C4-2B (cell line): Measurements from ENCODE around the gene ACAD11.

Experiments
- H3K27ac ChIP-seq: fragments of 450-650 bp; 2 replicates; pipeline ENCODE4 v1.5.1; 2017
- CTCF ChIP-seq: fragments of 450-650 bp; conservative IDR thresholded peaks from 2 replicates; pipeline ENCODE4 v1.5.1; 2017; ENCODE audit warnings: mild to moderate bottlenecking
- ZFX ChIP-seq: fragments of 450-650 bp; IDR thresholded peaks from 2 replicates; pipeline ENCODE4 v1.6.1; 2017

The ACAD11 gene

GRCh38 chr3:132681421-132681820, 21.8 kb upstream of the ACAD11 start:
- no peak overlapping the region for H3K27ac ChIP-seq
- no peak for TF ChIP-seq CTCF
- TF ChIP-seq ZFX, result no peak

GRCh38 chr3:132679911-132680310, 20.3 kb upstream of the ACAD11 start:
- no peak overlapping the region for H3K27ac ChIP-seq
- TF ChIP-seq ZFX, result no peak
- TF ChIP-seq CTCF, result no peak

- no peak overlapping the region for H3K27ac ChIP-seq
- TF ChIP-seq ZFX (no peak), CTCF (no peak)
Measured at GRCh38 chr3:132675408-132675807, 15.8 kb upstream of the ACAD11 start.

GRCh38 chr3:132669256-132669777, 9.7 kb upstream of the ACAD11 start:
- H3K27ac ChIP-seq, result no peak overlapping the region
- TF ChIP-seq ZFX, result no peak
- no peak for TF ChIP-seq CTCF

GRCh38 chr3:132665230-132665745, 5.7 kb upstream of the ACAD11 start:
- no peak overlapping the region for H3K27ac ChIP-seq
- no peak for TF ChIP-seq ZFX
- TF ChIP-seq CTCF, result no peak

GRCh38 chr3:132662212-132662611, 2.6 kb upstream of the ACAD11 start:
- no peak overlapping the region for H3K27ac ChIP-seq
- TF ChIP-seq ZFX (no peak), CTCF (no peak)

- peak overlapping the region; percentile 93 for H3K27ac ChIP-seq
- TF ChIP-seq CTCF, result no peak
- no peak for TF ChIP-seq ZFX
Measured at GRCh38 chr3:132661101-132661500, 1.5 kb upstream of the ACAD11 start.
